ENCODE data around the gene HTR4. TPM values are rescaled to one million over a fixed set of nuclear protein-coding genes. Genes with fewer than 3 reads are reported as not detected.

The HTR4 gene, protein sequence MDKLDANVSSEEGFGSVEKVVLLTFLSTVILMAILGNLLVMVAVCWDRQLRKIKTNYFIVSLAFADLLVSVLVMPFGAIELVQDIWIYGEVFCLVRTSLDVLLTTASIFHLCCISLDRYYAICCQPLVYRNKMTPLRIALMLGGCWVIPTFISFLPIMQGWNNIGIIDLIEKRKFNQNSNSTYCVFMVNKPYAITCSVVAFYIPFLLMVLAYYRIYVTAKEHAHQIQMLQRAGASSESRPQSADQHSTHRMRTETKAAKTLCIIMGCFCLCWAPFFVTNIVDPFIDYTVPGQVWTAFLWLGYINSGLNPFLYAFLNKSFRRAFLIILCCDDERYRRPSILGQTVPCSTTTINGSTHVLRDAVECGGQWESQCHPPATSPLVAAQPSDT
- not detected in 2 replicates for total RNA-seq (2014; rRNA removed; shearing (Covaris generic); ENCODE audit: low replicate concordance)

DNA sequence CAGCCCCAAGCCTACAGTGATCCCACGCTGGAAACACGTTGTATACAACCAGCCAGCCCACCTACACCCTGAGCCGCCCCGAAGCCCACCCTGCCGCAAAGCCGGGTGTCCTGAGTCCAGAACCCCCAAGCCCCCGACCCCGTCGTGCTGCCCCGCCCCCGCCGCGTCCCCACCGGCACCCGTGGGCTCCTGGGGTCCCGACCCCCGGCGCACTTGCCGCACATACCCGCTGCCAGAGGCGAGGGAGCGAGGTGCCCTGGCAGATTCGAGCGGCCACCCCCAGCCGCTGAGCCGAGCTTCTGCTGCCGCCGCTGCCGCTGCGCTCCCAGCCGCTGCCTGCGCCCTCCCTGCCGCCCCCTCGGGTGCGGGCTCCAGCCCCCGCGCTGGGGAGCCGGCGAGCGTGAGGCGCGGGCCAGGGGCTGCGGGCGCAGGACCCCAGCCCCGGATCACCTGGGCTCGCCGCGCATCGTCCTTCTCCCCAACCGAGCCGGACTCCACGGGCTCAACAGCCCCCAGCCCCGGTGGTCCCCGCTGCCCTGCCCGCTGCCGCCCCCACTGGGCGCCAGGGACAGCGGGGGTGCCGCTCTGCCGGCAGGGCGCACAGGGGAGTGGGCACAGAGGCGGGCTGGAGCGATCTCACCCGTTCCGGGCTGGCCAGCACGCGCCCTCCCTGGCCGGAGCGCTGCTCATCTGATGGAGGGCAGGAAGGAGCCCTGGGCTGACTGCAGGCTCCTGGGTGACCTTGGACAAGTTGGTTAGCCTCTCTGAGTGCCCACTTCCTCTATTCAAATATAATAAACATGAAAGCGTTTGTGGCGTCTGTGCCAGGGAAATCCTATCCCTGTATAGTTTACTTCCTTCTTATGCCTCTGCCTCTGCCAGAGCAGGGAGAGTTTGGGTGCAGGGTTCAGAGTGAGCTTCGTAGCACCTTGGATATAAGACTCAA is at the start of gene HTR4:
TSS of gene HTR4 (minus strand) at position 692 of the 946 bp plus-strand sequence. CDS start 17,513 bp downstream, outside the sequence.
- no peaks in the 10 kb centered on the region for H3K9me3 ChIP-seq (ENCODE audit: low read length)
- H3K27me3 ChIP-seq (ENCODE audit: low read length) = no peaks in the 10 kb centered on the region
- H3K9ac ChIP-seq (ENCODE audit: low read length) = no peak within 1 kb of the TSS
- no peaks in the 10 kb centered on the region for H3K9me2 ChIP-seq (replicated peaks; ENCODE audit: insufficient read depth, low read length)
- no peak within 1 kb of the TSS for H3K27ac ChIP-seq (ENCODE audit: low read length)
- H3K79me2 ChIP-seq (ENCODE audit: low read length) = no peaks in the 10 kb centered on the region
- H3K36me3 ChIP-seq (ENCODE audit: insufficient read depth, low read length) = no peaks in the 10 kb centered on the region
- H4K20me1 ChIP-seq (ENCODE audit: insufficient read depth, low read depth, low read length) = no peaks in the 10 kb centered on the region
- no peak within 1 kb of the TSS for H2AFZ ChIP-seq (ENCODE audit: low read length)
- no peak for DNase-seq
- H3K4me3 ChIP-seq (ENCODE audit: low read length) = no peak within 1 kb of the TSS
- H3K4me1 ChIP-seq (ENCODE audit: low read length) = no peaks in the 10 kb centered on the region
- no peak within 1 kb of the TSS for H3K4me2 ChIP-seq (ENCODE audit: low read depth, low read length, poor library complexity, severe bottlenecking)

DNA sequence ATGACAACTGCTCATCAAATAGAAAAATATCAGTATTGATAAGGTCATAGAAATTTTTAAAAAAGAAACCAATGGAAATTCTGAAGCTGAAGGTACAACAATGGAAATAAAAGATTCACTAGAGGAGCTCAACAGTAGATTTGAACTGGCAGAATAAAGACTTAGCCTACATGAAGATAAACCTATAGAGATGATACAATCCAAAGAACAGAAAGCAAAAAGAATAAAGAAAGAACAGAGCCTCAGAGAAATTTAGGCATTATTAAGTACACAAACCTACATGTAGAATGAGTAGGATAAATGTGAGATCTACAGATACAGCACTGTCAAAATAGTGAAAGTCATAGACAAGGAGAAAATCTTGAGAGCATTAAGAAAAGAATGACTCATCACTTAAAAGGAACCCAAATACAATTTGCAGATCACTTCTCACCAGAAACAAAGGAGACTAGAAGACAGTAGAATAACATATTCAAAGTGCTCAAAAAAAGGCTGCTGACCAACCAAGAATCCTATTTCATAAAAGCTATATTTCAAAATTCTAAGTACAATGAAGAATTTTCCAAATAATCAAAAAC is 47.8 kb upstream of the HTR4 start:
- no peak overlapping the region for H3K9ac ChIP-seq (ENCODE audit: low read length)
- H3K4me1 ChIP-seq (ENCODE audit: low read length) = peaks cover 6% of the 10 kb centered on the region
- H3K36me3 ChIP-seq (ENCODE audit: insufficient read depth, low read length) = 0 out of 2 replicates have a peak, but pooled peaks cover 3% of the 10 kb centered on the region
- H3K27ac ChIP-seq (ENCODE audit: low read length) = no peak overlapping the region
- no peak overlapping the region for H3K4me3 ChIP-seq (ENCODE audit: low read length)
- DNase-seq = no peak
- no peaks in the 10 kb centered on the region for H3K9me2 ChIP-seq (replicated peaks; ENCODE audit: insufficient read depth, low read length)
- H4K20me1 ChIP-seq (ENCODE audit: insufficient read depth, low read depth, low read length) = no peaks in the 10 kb centered on the region
- 0 out of 2 replicates have a peak, but pooled peaks cover 3% of the 10 kb centered on the region for H3K27me3 ChIP-seq (ENCODE audit: low read length)
- H2AFZ ChIP-seq (ENCODE audit: low read length) = no peak overlapping the region
- H3K9me3 ChIP-seq (ENCODE audit: low read length) = peaks cover 6% of the 10 kb centered on the region; the same call in 1 of the 2 replicates
- H3K4me2 ChIP-seq (ENCODE audit: low read depth, low read length, poor library complexity, severe bottlenecking) = no peak overlapping the region
- no peaks in the 10 kb centered on the region for H3K79me2 ChIP-seq (ENCODE audit: low read length)

DNA sequence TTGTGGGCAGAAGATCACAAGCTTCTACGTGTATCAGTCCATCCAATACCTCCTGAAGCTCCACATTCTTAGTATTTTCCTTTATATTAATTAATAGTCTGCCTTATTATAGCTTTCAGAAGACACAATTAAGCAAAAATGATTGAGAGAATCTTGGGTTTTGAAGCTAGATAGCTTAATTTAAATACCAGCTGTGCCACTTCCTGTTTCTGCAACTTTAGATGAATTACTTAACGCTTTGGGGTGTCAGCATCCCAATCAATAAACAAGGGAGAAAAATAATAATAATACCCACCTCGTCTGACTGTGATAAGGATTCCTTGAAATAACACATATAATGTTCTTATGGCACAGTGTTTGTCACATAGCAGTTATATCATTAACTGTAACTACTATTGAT is 44.7 kb upstream of the HTR4 start:
- H3K27ac ChIP-seq (ENCODE audit: low read length) = no peak overlapping the region
- peak; percentile 46 for DNase-seq
- H3K9ac ChIP-seq (ENCODE audit: low read length) = no peak overlapping the region
- 0 out of 2 replicates have a peak, but pooled peaks cover 3% of the 10 kb centered on the region for H3K36me3 ChIP-seq (ENCODE audit: insufficient read depth, low read length)
- H3K27me3 ChIP-seq (ENCODE audit: low read length) = 0 out of 2 replicates have a peak, but pooled peaks cover 3% of the 10 kb centered on the region
- no peak overlapping the region for H3K4me3 ChIP-seq (ENCODE audit: low read length)
- no peaks in the 10 kb centered on the region for H3K79me2 ChIP-seq (ENCODE audit: low read length)
- no peak overlapping the region for H2AFZ ChIP-seq (ENCODE audit: low read length)
- no peak overlapping the region for H3K4me2 ChIP-seq (ENCODE audit: low read depth, low read length, poor library complexity, severe bottlenecking)
- peaks cover 6% of the 10 kb centered on the region for H3K4me1 ChIP-seq (ENCODE audit: low read length)
- no peaks in the 10 kb centered on the region for H4K20me1 ChIP-seq (ENCODE audit: insufficient read depth, low read depth, low read length)
- no peaks in the 10 kb centered on the region for H3K9me2 ChIP-seq (replicated peaks; ENCODE audit: insufficient read depth, low read length)
- H3K9me3 ChIP-seq (ENCODE audit: low read length) = peaks cover 6% of the 10 kb centered on the region; the same call in 1 of the 2 replicates

DNA sequence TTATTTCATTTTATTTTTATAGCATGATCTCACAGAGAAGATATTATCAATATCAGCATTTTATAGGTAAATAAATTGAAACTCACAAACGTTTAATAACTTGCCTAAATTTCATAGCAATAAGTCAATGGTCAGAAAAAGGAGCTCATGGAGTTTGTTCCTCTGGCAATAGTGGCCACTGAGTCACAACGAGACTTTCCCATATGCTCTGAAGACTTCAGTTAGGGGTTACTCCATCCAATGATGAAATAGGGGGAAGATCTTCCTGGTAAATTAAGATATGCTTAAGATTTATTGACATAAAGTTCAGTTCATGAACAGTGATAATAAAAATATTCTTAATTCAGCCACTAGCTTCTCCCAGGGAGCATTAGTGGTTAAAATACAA is 43.5 kb upstream of the HTR4 start:
- no peaks in the 10 kb centered on the region for H3K79me2 ChIP-seq (ENCODE audit: low read length)
- H3K36me3 ChIP-seq (ENCODE audit: insufficient read depth, low read length) = 0 out of 2 replicates have a peak, but pooled peaks cover 3% of the 10 kb centered on the region
- no peak overlapping the region for H3K4me2 ChIP-seq (ENCODE audit: low read depth, low read length, poor library complexity, severe bottlenecking)
- H3K4me1 ChIP-seq (ENCODE audit: low read length) = peaks cover 6% of the 10 kb centered on the region
- no peak overlapping the region for H3K27ac ChIP-seq (ENCODE audit: low read length)
- H3K4me3 ChIP-seq (ENCODE audit: low read length) = no peak overlapping the region
- peaks cover 6% of the 10 kb centered on the region; the same call in 1 of the 2 replicates for H3K9me3 ChIP-seq (ENCODE audit: low read length)
- H3K9ac ChIP-seq (ENCODE audit: low read length) = no peak overlapping the region
- no peak for DNase-seq
- no peaks in the 10 kb centered on the region for H3K9me2 ChIP-seq (replicated peaks; ENCODE audit: insufficient read depth, low read length)
- no peaks in the 10 kb centered on the region for H4K20me1 ChIP-seq (ENCODE audit: insufficient read depth, low read depth, low read length)
- no peak overlapping the region for H2AFZ ChIP-seq (ENCODE audit: low read length)
- 0 out of 2 replicates have a peak, but pooled peaks cover 3% of the 10 kb centered on the region for H3K27me3 ChIP-seq (ENCODE audit: low read length)

DNA sequence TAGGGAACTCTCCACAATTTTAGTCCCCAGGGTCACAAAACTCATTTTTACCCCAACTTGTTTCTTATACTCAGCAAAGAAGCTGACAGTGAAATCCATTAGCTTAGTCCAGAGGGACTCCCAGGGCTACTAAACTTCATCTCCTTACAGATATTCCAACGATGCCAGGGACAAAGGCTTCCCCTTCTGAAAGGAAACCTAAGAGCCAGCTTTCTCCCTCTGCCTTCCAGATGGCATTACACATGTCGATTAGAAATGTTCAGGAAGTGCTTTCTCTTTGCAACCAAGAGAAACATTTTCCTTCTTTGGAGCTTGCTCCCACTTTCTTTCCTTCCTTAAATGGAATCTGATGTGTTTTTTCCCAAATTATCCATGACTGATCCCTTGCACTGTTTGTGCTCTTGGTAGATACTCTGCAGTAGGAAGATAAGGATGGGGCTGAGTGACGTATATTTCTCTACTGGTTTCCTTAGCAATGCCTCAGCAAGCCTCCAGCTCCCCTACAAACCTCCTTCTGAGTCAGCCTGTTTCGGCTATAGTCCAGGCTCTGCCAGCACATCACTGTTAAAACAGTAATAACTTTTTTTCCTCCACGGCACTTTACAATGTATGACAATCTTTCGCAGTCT is 43.0 kb upstream of the HTR4 start:
- H3K9ac ChIP-seq (ENCODE audit: low read length) = no peak overlapping the region
- no peak overlapping the region for H3K27ac ChIP-seq (ENCODE audit: low read length)
- no peak overlapping the region for H3K4me2 ChIP-seq (ENCODE audit: low read depth, low read length, poor library complexity, severe bottlenecking)
- no peak overlapping the region for H3K4me3 ChIP-seq (ENCODE audit: low read length)
- H2AFZ ChIP-seq (ENCODE audit: low read length) = no peak overlapping the region
- no peak for DNase-seq
- 0 out of 2 replicates have a peak, but pooled peaks cover 2% of the 10 kb centered on the region for H3K27me3 ChIP-seq (ENCODE audit: low read length)
- peaks cover 4% of the 10 kb centered on the region; the same call in 1 of the 2 replicates for H3K9me3 ChIP-seq (ENCODE audit: low read length)
- H3K4me1 ChIP-seq (ENCODE audit: low read length) = peaks cover 6% of the 10 kb centered on the region
- H3K9me2 ChIP-seq (replicated peaks; ENCODE audit: insufficient read depth, low read length) = no peaks in the 10 kb centered on the region
- H3K36me3 ChIP-seq (ENCODE audit: insufficient read depth, low read length) = 0 out of 2 replicates have a peak, but pooled peaks cover 2% of the 10 kb centered on the region
- H4K20me1 ChIP-seq (ENCODE audit: insufficient read depth, low read depth, low read length) = no peaks in the 10 kb centered on the region
- no peaks in the 10 kb centered on the region for H3K79me2 ChIP-seq (ENCODE audit: low read length)

DNA sequence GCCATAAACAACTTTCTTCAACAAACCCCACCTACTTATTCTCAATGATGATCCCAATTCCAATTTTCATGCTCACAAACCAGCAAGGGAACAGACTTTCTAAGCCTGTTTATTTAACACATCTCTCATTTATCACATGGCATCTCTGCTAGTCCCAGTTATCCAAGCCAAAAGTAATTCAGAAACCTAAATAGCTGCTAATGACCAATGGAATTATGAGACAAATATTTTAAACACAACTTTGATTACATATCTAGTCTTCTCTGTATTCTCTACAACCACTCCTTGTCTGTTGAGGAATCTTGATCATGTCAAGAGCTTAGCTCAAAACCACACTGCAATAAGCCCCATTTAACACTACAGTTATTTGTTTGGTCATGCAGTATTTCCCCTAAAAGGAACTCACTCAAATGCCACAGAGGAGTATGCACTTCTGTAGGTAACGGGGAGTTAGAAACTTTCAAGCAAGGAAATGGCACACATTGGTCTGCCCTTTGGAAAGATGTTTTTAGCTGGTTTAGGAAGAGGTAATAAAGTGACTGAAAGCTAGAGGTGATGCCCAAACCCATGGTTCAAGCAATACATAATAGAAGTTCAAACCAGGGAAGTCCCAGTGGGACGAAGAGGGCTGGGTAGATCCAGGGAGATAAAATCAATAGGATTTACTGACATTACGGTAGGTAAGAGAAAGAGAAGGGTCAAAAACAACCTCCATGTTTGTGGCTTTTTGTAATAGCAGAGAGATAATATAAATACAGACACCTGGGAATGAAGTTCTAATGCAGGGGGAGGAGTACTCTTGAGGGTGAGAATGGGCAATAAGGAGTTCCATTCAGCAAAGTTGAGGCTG is 42.1 kb upstream of the HTR4 start:
- Histone ChIP-seq H3K36me3 (ENCODE audit: insufficient read depth, low read length) (no peaks in the 10 kb centered on the region), H3K4me2 (ENCODE audit: low read depth, low read length, poor library complexity, severe bottlenecking) (no peak overlapping the region), H3K4me1 (ENCODE audit: low read length) (peaks cover 6% of the 10 kb centered on the region), H3K79me2 (ENCODE audit: low read length) (no peaks in the 10 kb centered on the region), H4K20me1 (ENCODE audit: insufficient read depth, low read depth, low read length) (no peaks in the 10 kb centered on the region), H2AFZ (ENCODE audit: low read length) (no peak overlapping the region), H3K4me3 (ENCODE audit: low read length) (no peak overlapping the region), H3K9ac (ENCODE audit: low read length) (no peak overlapping the region), H3K27me3 (ENCODE audit: low read length) (no peaks in the 10 kb centered on the region), H3K9me2 (replicated peaks; ENCODE audit: insufficient read depth, low read length) (no peaks in the 10 kb centered on the region), H3K9me3 (ENCODE audit: low read length) (no peaks in the 10 kb centered on the region), H3K27ac (ENCODE audit: low read length) (no peak overlapping the region)
- no peak for DNase-seq

DNA sequence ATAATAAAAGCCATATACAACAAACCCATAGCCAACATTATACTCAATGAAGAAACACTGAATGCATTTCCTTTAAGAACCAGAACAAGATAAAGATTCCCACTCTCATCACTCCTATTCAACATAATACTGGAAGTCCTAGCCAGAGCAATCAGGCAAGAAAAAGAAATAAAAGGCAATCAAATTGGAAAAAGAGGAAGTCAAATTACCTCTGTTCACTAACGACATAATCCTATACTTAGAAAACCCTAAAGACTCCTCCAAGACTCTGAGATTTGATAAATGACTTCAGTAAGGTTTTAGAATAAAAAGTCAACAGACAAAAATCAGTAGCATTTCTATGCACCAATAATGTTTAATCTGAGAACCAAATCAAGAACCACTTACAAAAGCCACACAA is 36.6 kb upstream of the HTR4 start:
- Histone ChIP-seq H2AFZ (ENCODE audit: low read length) (no peak overlapping the region), H3K4me2 (ENCODE audit: low read depth, low read length, poor library complexity, severe bottlenecking) (no peak overlapping the region), H3K4me1 (ENCODE audit: low read length) (no peaks in the 10 kb centered on the region), H3K36me3 (ENCODE audit: insufficient read depth, low read length) (no peaks in the 10 kb centered on the region), H3K9me3 (ENCODE audit: low read length) (no peaks in the 10 kb centered on the region), H3K27ac (ENCODE audit: low read length) (no peak overlapping the region), H4K20me1 (ENCODE audit: insufficient read depth, low read depth, low read length) (no peaks in the 10 kb centered on the region), H3K9me2 (replicated peaks; ENCODE audit: insufficient read depth, low read length) (no peaks in the 10 kb centered on the region), H3K79me2 (ENCODE audit: low read length) (no peaks in the 10 kb centered on the region), H3K4me3 (ENCODE audit: low read length) (no peak overlapping the region), H3K27me3 (ENCODE audit: low read length) (no peaks in the 10 kb centered on the region), H3K9ac (ENCODE audit: low read length) (no peak overlapping the region)
- DNase-seq = no peak
